GM12878 (cell line): ENCODE data around the gene CYP1A1. TPM values are rescaled to one million over a fixed set of nuclear protein-coding genes. Genes with fewer than 3 reads are reported as not detected.

Source experiments
- ATAC-seq: fragments of 200-7000 bp; cut with Tn5 transposase; 3 replicates; pipeline ENCODE4 v1.9.1; 2020; ENCODE audit warnings: mild to moderate bottlenecking, moderate library complexity
- BruUV-seq: library from RNA; stranded (reverse); fragments of 400-500 nt; replicated peaks from 2 replicates; lab custom pipeline; 2021; lab: Mats Ljungman, UMichigan
- CTCF ChIA-PET: fragments of 300-600 bp; sonication (Branson Sonifier 250); formaldehyde crosslinking; extraction: SDS; loops from one replicate; lab custom pipeline; 2021; ENCODE audit warnings: inconsistent platforms; lab: Yijun Ruan, JAX
- POLR2A ChIA-PET: fragments of 350-600 bp; formaldehyde crosslinking; extraction: SDS; loops from one replicate; lab custom pipeline; 2021; ENCODE audit warnings: inconsistent platforms; lab: Charles Lee
- RAD21 ChIA-PET: fragments of 300-600 bp; sonication (Branson Sonifier 250); formaldehyde crosslinking; loops from one replicate; lab custom pipeline; 2023; ENCODE audit warnings: antibody characterized with exemption; ENCODE audit not compliant: unreplicated experiment; lab: Charles Lee
- SMC1A ChIA-PET: fragments of 300-600 bp; sonication (Branson Sonifier 250); formaldehyde crosslinking; loops from one replicate; lab custom pipeline; 2023; ENCODE audit not compliant: unreplicated experiment, uncharacterized antibody; lab: Charles Lee
- DNase-seq: peaks from one replicate; pipeline ENCODE4 v3.0.0-alpha.2; 2011; ENCODE audit warnings: low read depth, low spot score
- FAIRE-seq: peaks from 3 replicates; lab custom pipeline; 2011; peaks lifted over from hg19 to GRCh38; lab: Jason Lieb, UNC
- H2AFZ ChIP-seq: 2 replicates; pipeline ENCODE4 v1.6.0; 2011; ENCODE audit warnings: low read depth, low read length, control low read depth; ENCODE audit not compliant: control insufficient read depth
- H3K27ac ChIP-seq: 2 replicates; pipeline ENCODE4 v1.5.1; 2011; ENCODE audit warnings: control low read depth; ENCODE audit not compliant: control insufficient read depth, insufficient read depth
- H3K27me3 ChIP-seq, 2 experiments: replicated peaks in 1 of 2; 2 replicates each; pipeline versions ENCODE4 v1.6.0 to v1.6.1; 2011; ENCODE audit warnings: low read length in 1 of 2; ENCODE audit not compliant: control insufficient read depth in 2 of 2, insufficient read depth in 2 of 2
- H3K36me3 ChIP-seq, 2 experiments: 2 replicates each; pipeline ENCODE4 v1.5.1; 2011; ENCODE audit warnings: low read length in 1 of 2; ENCODE audit not compliant: control insufficient read depth in 2 of 2, insufficient read depth in 2 of 2
- H3K4me1 ChIP-seq: 2 replicates; pipeline ENCODE4 v1.6.1; 2011; ENCODE audit warnings: mild to moderate bottlenecking, low read length, moderate library complexity, mixed read lengths; ENCODE audit not compliant: control insufficient read depth, insufficient read depth
- H3K4me2 ChIP-seq: 2 replicates; pipeline ENCODE4 v1.6.0; 2011; ENCODE audit warnings: control low read depth; ENCODE audit not compliant: control insufficient read depth, insufficient read depth
- H3K4me3 ChIP-seq: fragments of 200-600 bp; sonication (generic); 2 replicates; pipeline ENCODE4 v1.5.1; 2016
- H3K79me2 ChIP-seq: 2 replicates; pipeline ENCODE4 v1.6.0; 2011; ENCODE audit warnings: low read length; ENCODE audit not compliant: control insufficient read depth, insufficient read depth
- H3K9ac ChIP-seq: 2 replicates; pipeline ENCODE4 v1.8.0; 2011; ENCODE audit warnings: low read length, control low read depth, mixed read lengths; ENCODE audit not compliant: control insufficient read depth, insufficient read depth
- H3K9me3 ChIP-seq: replicated peaks from 3 replicates; pipeline ENCODE4 v1.5.1; 2011; ENCODE audit warnings: mild to moderate bottlenecking, low read length; ENCODE audit not compliant: control insufficient read depth, insufficient read depth
- H4K20me1 ChIP-seq: 2 replicates; pipeline ENCODE4 v1.6.0; 2011; ENCODE audit not compliant: control insufficient read depth, insufficient read depth
- NBN ChIP-seq: fragments of 450-650 bp; IDR thresholded peaks from 2 replicates; pipeline ENCODE4 v1.6.1; 2016
- ZSCAN29 ChIP-seq: fragments of 450-650 bp; IDR thresholded peaks from 2 replicates; pipeline ENCODE4 v1.6.1; 2017; ENCODE audit warnings: mild to moderate bottlenecking, moderate library complexity
- WGBS: methylation state at CpG from one replicate; pipeline ENCODE4 v1.1.6; 2016; ENCODE audit warnings: low lambda C conversion rate; ENCODE audit not compliant: insufficient replicate concordance, insufficient coverage; ENCODE audit errors: missing lambda C conversion rate; 5-methylcytosine and 5-hydroxymethylcytosine counted together
- in situ Hi-C: fragments of 300-500 bp; cut with MboI; formaldehyde crosslinking; loops from 9 replicates; pipeline ENCODE4 v1.14.3; 2018; ENCODE audit warnings: mixed read lengths
- intact Hi-C: fragments of 100-400 bp; cut with micrococcal nuclease; formaldehyde crosslinking; loops from one replicate; pipeline ENCODE4 v1.14.2; 2022; ENCODE audit not compliant: unreplicated experiment
- polyA plus RNA-seq, 11 experiments: library from polyadenylated mRNA; depleted of rRNA in 4 of 11; unstranded in 6 of 11; stranded (reverse) in 5 of 11; fragments of >200 nt; fragmentation: Nextera tagmentation in 4 of 11; fragmentation: Illumina TruSeq in 1 of 11; extraction: Ambion mirVana in 4 of 11; extraction: Trizol in 1 of 11; gene quantifications; 1 replicate in 1 of 11; 2 replicates in 10 of 11; pipeline versions ENCODE4 v1.2.1 to v1.2.3, GENCODE V29; 2011 to 2016; ENCODE audit warnings: inconsistent platforms in 2 of 11, missing spikeins in 2 of 11, low read depth in 1 of 11
- total RNA-seq, 4 experiments: library from RNA; depleted of rRNA in 3 of 4; stranded (reverse); fragments of >200 nt in 3 of 4; fragmentation: Illumina TruSeq in 1 of 4; extraction: Trizol in 1 of 4; gene quantifications; 2 replicates each; pipeline versions ENCODE4 v1.2.1 to v1.2.3, GENCODE V29; 2013 to 2021
- TF ChIP-seq, protein P1 (sequence below): IDR thresholded peaks from 2 replicates; pipeline ENCODE4 v1.6.1; 2012; ENCODE audit warnings: mild to moderate bottlenecking, low read depth, low read length

Gene CYP1A1
- total and polyA plus RNA-seq, 10 of the 15 experiments (the other 5 are each of a cell fraction or from before 2014, with no cell fraction given), result 0.04 to 0.71 (median 0.07) TPM; not detected in 4

DNA sequence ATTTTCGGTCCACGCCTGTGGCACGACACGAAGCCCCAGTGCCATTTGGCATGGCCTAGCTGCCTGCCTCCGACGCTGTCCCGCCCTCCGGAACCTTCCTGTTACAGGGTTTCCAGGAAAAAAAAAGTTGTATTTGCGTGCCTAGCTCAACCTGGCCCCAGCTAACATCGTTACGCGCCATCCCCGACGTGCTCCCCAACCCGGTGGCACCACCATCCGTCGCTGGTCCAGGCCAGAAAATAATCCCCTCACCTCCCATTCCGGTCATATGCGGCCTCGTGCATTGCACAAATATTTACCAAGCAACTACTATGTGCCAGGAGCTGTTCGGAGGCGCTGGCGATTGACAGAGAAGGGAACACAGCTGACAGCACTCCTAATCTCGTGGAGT, 1.4 kb upstream of the CYP1A1 start:
- ChIA-PET CTCF (no interaction called here), POLR2A (no interaction called here), SMC1A (no interaction called here), RAD21 (no interaction called here)
- DNase-seq (no peak), ATAC-seq (no peak), FAIRE-seq (no peak)
- intact Hi-C loops, result no loop called here
- 83% methylated on average over 24 of the region's 24 CpGs for WGBS
- BruUV-seq, result no TSS peak
- Histone ChIP-seq H3K9ac (no peak overlapping the region), H3K4me1 (peaks cover 4% of the 10 kb centered on the region), H4K20me1 (no peaks in the 10 kb centered on the region), H3K27me3 (peaks cover 0 to 3% of the 10 kb centered on the region in 2 experiments; a peak in 3 of 4 replicates), H3K36me3 (no peaks in the 10 kb centered on the region), H3K27ac (no peak overlapping the region), H3K9me3 (no peaks in the 10 kb centered on the region), H3K79me2 (no peaks in the 10 kb centered on the region), H2AFZ (no peak overlapping the region), H3K4me2 (peak overlapping the region; percentile 92), H3K4me3 (no peak overlapping the region)
- in situ Hi-C loops, result no loop called here
- TF ChIP-seq, protein P1, sequence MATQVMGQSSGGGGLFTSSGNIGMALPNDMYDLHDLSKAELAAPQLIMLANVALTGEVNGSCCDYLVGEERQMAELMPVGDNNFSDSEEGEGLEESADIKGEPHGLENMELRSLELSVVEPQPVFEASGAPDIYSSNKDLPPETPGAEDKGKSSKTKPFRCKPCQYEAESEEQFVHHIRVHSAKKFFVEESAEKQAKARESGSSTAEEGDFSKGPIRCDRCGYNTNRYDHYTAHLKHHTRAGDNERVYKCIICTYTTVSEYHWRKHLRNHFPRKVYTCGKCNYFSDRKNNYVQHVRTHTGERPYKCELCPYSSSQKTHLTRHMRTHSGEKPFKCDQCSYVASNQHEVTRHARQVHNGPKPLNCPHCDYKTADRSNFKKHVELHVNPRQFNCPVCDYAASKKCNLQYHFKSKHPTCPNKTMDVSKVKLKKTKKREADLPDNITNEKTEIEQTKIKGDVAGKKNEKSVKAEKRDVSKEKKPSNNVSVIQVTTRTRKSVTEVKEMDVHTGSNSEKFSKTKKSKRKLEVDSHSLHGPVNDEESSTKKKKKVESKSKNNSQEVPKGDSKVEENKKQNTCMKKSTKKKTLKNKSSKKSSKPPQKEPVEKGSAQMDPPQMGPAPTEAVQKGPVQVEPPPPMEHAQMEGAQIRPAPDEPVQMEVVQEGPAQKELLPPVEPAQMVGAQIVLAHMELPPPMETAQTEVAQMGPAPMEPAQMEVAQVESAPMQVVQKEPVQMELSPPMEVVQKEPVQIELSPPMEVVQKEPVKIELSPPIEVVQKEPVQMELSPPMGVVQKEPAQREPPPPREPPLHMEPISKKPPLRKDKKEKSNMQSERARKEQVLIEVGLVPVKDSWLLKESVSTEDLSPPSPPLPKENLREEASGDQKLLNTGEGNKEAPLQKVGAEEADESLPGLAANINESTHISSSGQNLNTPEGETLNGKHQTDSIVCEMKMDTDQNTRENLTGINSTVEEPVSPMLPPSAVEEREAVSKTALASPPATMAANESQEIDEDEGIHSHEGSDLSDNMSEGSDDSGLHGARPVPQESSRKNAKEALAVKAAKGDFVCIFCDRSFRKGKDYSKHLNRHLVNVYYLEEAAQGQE, result no peak
- TF ChIP-seq NBN (no peak), ZSCAN29 (no peak)
